Erythroblast (primary cell): ENCODE data around the gene SPG21.
A peak's percentile ranks its signal among the peaks of the same experiment; 100 is the strongest.

Experiments used
- DNase-seq, 2 experiments: peaks; one replicate each; lab custom pipeline; 2025; lab: John Stamatoyannopoulos, UW
- GATA1 ChIP-seq: IDR thresholded peaks from 2 replicates; pipeline ENCODE4 v1.6.1; 2011; ENCODE audit warnings: low read depth, mild to moderate bottlenecking, control low read depth, low read length, moderate library complexity
- POLR2A ChIP-seq: IDR thresholded peaks from 2 replicates; pipeline ENCODE4 v1.6.1; 2011; ENCODE audit warnings: mild to moderate bottlenecking, low read length

SPG21 gene

DNA sequence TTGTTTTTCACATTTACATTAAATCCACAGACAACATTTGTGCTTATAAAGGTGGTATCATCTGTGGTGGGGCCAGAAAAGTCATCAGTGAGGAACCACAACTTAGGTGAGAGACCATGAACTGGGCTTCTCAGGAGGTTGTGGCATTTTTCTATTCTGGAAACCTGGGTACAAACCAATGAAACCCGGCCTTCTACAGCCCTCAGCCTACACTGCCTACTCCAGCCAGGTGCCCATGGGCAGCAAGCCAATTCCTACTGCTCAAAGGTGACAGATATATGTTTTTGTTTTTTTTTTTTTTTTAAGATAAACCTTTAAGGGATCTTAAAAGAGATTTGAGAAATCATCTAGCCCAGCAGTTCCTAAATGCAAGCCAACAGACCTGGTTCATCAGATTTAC is 20.3 kb downstream of the SPG21 start:
- no peak for TF ChIP-seq GATA1
- no peak for TF ChIP-seq POLR2A
- DNase-seq: no peak

- TF ChIP-seq POLR2A (no peak), GATA1 (no peak)
- no peak for DNase-seq
These were observed 28.7 kb downstream of the SPG21 start for GRCh38 chr15:64961013-64961412.

- DNase-seq: no peak
- no peak for TF ChIP-seq POLR2A
- no peak for TF ChIP-seq GATA1
These were observed 29.6 kb downstream of the SPG21 start for GRCh38 chr15:64960153-64960552.

DNA sequence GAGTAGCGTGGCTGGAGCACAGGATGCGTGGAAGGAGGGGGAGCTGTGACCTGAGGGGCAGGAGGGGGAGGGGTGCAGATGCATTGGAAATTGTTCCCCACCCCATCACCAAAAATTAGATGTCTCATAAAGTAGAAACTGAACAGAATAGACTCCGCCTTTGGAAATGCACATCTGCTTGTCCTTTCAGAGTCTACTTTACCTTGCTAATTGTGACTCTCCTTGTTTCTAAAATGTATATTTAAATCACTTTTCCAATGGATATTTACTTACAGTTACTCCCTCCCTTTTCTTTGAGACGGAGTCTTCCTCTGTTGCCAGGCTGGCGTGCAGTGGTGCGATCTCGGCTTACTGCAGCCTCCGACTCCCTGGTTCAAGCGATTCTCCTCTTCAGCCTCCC is 30.6 kb downstream of the SPG21 start:
- no peak for DNase-seq
- no peak for TF ChIP-seq GATA1
- no peak for TF ChIP-seq POLR2A

DNA sequence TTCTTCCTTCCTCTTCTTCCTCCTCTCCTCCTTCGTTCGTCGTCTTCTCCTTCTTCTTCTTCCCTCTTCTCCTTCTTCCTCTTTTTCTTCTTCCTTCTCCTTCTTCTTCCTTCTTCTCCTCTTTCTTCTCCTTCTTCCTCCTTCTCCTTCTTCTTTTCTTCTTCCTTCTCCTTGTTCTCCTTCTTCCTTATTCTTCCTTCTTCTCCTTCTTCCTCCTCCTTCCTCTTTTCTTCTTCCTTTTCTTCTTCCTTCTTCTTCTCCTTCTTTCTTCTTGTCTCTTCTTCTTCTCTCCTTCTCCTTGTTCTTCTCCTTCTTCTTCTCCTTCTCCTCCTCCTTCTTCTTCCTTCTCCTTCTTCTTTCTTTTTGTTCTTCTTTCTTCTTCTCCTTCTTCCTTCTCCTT is 35.3 kb downstream of the SPG21 start:
- no peak for DNase-seq
- TF ChIP-seq POLR2A: no peak
- no peak for TF ChIP-seq GATA1

GRCh38 chr15:64951777-64952418 is 37.8 kb downstream of the SPG21 start:
- no peak for DNase-seq
- TF ChIP-seq GATA1: no peak
- TF ChIP-seq POLR2A: no peak

DNA sequence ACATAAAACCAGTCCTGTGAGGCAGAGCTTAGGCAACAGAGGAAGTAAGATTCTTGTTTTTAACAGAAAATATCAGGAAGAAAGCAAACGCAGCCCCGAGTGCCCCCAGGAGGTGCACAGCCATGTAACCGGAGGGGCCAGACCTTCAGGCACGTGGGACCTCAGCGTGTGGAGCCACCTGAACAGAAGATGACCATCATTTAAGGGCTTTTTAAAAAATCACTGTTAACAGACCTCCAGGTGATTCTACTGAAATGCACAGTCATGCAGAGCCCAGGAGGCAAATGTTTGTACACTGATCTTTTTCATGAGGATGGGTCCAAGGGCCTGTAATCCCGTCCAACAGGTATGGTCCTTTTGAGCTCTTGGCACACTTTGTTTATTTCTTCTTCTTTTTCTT is 38.8 kb downstream of the SPG21 start:
- TF ChIP-seq GATA1: no peak
- TF ChIP-seq POLR2A: no peak
- peak in 1 of 2 experiments; percentile 15 for DNase-seq

DNA sequence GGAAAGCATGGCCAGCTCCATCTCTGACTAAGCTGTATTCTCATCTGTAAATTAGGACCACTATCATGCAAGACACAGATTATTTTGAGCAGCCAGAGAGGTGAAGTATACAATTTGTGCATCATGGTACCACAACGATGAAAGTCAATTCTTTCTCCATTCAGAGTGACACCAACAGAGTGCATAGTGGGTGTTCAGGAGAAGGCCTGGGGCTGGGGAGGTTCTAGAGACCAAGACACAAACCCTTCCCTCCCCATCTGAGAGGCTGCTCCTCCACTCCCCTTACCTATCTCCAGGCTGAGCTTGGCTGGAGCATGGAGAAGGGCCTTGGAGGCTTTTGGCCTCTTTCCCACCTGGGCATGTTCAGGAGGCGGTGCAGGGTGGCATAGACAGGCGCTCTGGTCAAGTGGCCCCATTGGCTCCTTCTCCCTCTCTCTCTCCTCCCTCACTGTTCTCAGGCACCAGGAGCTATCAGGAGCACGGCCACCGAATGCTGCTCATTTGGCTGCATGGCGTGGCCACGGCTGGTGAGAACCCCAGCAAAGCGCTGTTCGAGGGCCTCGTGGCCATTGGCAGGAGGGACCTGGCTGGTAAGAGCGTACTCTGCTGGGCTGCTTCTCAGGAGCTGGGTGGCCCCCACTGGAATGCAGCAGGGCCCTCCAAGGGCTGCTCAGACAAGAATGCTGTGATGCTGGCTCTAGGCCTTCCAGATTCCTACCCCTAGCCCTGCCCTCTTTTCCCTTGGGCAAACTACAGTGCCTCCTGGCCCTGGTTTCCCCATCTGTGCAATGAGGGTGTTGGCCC is 40.1 kb downstream of the SPG21 start:
- TF ChIP-seq GATA1: no peak

DNA sequence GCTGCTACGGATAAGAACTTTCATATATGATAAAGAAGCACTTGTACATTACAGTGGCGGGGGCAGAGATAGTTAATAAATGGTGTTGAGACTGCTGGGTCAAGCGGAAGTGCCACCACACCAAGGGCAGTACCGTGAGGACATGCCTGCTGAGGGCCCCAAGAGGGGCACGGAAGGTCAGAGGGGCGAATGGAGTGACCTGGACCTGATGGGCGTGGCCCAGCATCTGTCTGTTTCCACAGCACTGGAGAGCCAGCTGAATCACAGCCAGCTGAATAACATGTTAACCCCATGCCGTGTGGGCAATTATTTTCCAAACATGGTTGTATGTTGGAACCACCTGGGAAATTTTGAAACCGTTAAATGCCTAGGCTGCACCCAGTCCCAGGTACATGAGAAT is 40.8 kb downstream of the SPG21 start:
- no peak for DNase-seq
- TF ChIP-seq POLR2A: no peak
- TF ChIP-seq GATA1: no peak

More for the DNA sequence above, 40.1 kb downstream of the SPG21 start:
- DNase-seq: no peak

- TF ChIP-seq GATA1 (no peak), POLR2A (no peak)
- no peak for DNase-seq
These were observed 42.5 kb downstream of the SPG21 start for GRCh38 chr15:64947211-64947610.

- DNase-seq: no peak
- TF ChIP-seq GATA1 (no peak), POLR2A (no peak)
These were observed 44.8 kb downstream of the SPG21 start for GRCh38 chr15:64944961-64945360.

- DNase-seq: no peak
- TF ChIP-seq GATA1 (no peak), POLR2A (no peak)
These were observed 46.0 kb downstream of the SPG21 start for GRCh38 chr15:64943512-64944225.

DNA sequence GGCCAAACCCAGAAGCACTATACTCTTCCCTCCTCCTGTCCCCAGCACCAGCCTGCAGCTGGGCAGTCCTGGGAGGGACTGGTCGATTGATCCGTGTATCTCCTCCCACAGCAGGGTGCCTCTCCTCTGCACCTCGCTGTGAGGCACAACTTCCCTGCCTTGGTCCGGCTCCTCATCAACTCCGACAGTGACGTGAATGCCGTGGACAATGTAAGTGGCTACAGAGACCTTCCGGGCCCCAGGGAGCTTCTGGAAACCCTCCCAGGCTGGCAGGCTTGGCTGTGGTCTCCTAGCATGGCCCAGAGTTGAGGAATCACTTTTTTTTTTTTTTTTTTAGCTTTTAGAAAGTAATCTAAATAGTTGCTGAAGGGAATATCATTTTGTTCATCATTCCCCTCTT is 47.4 kb downstream of the SPG21 start:
- DNase-seq: no peak
- TF ChIP-seq GATA1 (no peak), POLR2A (no peak)

DNA sequence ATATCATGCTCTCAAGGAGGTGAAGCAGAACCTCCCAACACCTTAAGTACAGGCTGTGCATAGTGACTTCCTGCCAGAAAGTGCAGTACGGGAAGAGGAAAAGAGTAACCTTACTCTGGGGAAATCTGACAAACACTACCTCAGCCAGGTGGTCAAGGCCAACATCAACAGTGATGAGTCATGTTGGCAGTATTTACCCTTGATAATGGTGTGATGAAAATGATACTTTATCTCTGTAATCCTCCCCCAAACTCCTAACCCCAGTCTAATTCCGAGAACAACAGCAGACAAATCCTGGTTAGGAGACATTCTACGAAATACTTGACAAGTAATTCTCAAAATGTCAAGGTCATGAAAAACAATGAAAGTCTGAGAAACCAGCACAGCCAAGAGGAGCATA is 51.5 kb downstream of the SPG21 start:
- no peak for DNase-seq
- TF ChIP-seq POLR2A: no peak
- TF ChIP-seq GATA1: no peak
